HepG2 (cell line): ENCODE data around the gene PSMB11. TPM values are rescaled to one million over a fixed set of nuclear protein-coding genes. Genes with fewer than 3 reads are reported as not detected.
A peak's percentile ranks its signal among the peaks of the same experiment; 100 is the strongest.

Experiments used
- JDP2 ChIP-seq: sonication (generic); formaldehyde crosslinking; IDR thresholded peaks from 2 replicates; pipeline ENCODE4 v1.8.1; 2022; ENCODE audit warnings: missing genetic modification reagents, borderline replicate concordance
- JUND ChIP-seq: sonication (generic); formaldehyde crosslinking; IDR thresholded peaks from 2 replicates; pipeline ENCODE4 v1.8.0; 2022; ENCODE audit warnings: mild to moderate bottlenecking, missing genetic modification reagents
- KLF9 ChIP-seq: IDR thresholded peaks from 2 replicates; pipeline ENCODE4 v1.6.1; 2016; ENCODE audit warnings: low read depth
- NFRKB ChIP-seq: fragments of 450-650 bp; IDR thresholded peaks from 2 replicates; pipeline ENCODE4 v1.6.1; 2017
- PHB2 ChIP-seq: fragments of 450-650 bp; IDR thresholded peaks from 2 replicates; pipeline ENCODE4 v1.6.1; 2018; ENCODE audit not compliant: partially characterized antibody
- SUZ12 ChIP-seq: fragments of 150-350 bp; IDR thresholded peaks from 2 replicates; pipeline ENCODE4 v1.6.1; 2014; ENCODE audit warnings: low read depth, low read length
- polyA plus RNA-seq, 8 experiments: library from polyadenylated mRNA; depleted of rRNA in 3 of 8; stranded (reverse) in 7 of 8; unstranded in 1 of 8; fragments of >200 nt; fragmentation: Illumina TruSeq in 4 of 8; extraction: Trizol in 4 of 8; gene quantifications; 2 replicates each; pipeline versions ENCODE4 v1.2.1 to v1.2.3, GENCODE V29; 2011 to 2016; ENCODE audit warnings: low read depth in 4 of 8, missing spikeins in 1 of 8, mixed read lengths in 1 of 8; ENCODE audit not compliant: insufficient read depth in 1 of 8
- total RNA-seq, 5 experiments: library from RNA; depleted of rRNA; stranded (reverse); fragments of >200 nt; fragmentation: Illumina TruSeq; extraction: Trizol; gene quantifications; 2 replicates each; pipeline ENCODE4 v1.2.3, GENCODE V29; 2016; ENCODE audit warnings: low read depth in 1 of 5
- TF ChIP-seq, protein P1 (sequence below): sonication (generic); formaldehyde crosslinking; IDR thresholded peaks from 2 replicates; pipeline ENCODE4 v1.5.1; 2020; ENCODE audit warnings: mild to moderate bottlenecking, moderate library complexity, missing genetic modification reagents
- TF ChIP-seq, protein P2 (sequence below): sonication (generic); formaldehyde crosslinking; IDR thresholded peaks from 2 replicates; pipeline ENCODE4 v1.9.0; 2022; ENCODE audit warnings: low read depth, missing genetic modification reagents
- TF ChIP-seq, protein P3 (sequence below), 2 experiments: sonication (generic) in 1 of 2; formaldehyde crosslinking in 1 of 2; IDR thresholded peaks; 2 replicates each; pipeline versions ENCODE4 v1.5.1 to v1.6.1; 2011 to 2020; ENCODE audit warnings: borderline replicate concordance in 1 of 2, low read depth in 1 of 2, low read length in 1 of 2, mild to moderate bottlenecking in 1 of 2, missing genetic modification reagents in 1 of 2, moderate library complexity in 1 of 2
- TF ChIP-seq, protein P4 (sequence below): sonication (generic); formaldehyde crosslinking; IDR thresholded peaks from 2 replicates; pipeline ENCODE4 v1.4.0; 2020; ENCODE audit warnings: missing genetic modification reagents
- TF ChIP-seq, protein P5 (sequence below): sonication (generic); formaldehyde crosslinking; IDR thresholded peaks from 2 replicates; pipeline ENCODE4 v1.4.0; 2020; ENCODE audit warnings: missing genetic modification reagents
- TF ChIP-seq, protein P6 (sequence below): sonication (generic); formaldehyde crosslinking; IDR thresholded peaks from 2 replicates; pipeline ENCODE4 v1.5.0; 2020; ENCODE audit warnings: mild to moderate bottlenecking, missing genetic modification reagents

The PSMB11 gene
- total and polyA plus RNA-seq, 2 of the 13 experiments (the other 11 are each of a cell fraction or from before 2014, with no cell fraction given), result not detected

DNA sequence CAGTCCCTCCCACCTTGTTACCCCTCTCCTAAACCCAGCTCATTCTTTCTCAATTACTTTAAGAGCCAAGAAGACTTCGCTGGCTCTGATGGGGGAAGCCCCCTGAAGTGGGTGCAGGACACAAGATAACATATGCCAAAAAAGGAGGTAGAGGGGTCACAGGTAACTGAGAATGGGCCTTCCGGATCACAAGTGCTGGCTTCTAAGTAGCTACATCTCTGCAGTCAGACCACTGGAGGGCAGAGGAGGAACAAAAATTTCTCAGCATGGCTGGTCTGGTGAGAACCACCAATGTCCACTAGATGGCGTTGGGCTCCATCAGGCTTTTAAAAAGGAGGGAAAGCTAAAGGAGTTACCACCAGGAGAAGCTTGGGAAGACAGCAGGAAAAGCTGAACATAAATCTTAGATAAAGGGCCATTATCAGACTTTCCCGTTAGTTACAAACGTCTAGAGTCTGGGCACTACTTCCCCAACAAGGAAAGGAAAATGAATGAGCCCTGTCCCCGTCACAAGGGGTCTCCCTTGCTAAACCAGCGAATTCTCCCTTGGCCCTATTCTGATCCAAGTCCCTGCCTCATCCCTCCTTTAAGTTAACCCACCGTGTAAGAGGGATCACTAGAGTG is 26.9 kb downstream of the PSMB11 start (continued):
- TF ChIP-seq, protein P1, sequence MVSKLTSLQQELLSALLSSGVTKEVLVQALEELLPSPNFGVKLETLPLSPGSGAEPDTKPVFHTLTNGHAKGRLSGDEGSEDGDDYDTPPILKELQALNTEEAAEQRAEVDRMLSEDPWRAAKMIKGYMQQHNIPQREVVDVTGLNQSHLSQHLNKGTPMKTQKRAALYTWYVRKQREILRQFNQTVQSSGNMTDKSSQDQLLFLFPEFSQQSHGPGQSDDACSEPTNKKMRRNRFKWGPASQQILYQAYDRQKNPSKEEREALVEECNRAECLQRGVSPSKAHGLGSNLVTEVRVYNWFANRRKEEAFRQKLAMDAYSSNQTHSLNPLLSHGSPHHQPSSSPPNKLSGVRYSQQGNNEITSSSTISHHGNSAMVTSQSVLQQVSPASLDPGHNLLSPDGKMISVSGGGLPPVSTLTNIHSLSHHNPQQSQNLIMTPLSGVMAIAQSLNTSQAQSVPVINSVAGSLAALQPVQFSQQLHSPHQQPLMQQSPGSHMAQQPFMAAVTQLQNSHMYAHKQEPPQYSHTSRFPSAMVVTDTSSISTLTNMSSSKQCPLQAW (CRISPR knock-in tag), result peak; percentile 34; the same call in 1 of the 2 replicates
- TF ChIP-seq JUND (CRISPR knock-in tag), result no peak
- TF ChIP-seq PHB2, result no peak
- TF ChIP-seq SUZ12, result 0 out of 2 replicates have a peak, but pooled peaks have one; percentile 22
- TF ChIP-seq, protein P2, sequence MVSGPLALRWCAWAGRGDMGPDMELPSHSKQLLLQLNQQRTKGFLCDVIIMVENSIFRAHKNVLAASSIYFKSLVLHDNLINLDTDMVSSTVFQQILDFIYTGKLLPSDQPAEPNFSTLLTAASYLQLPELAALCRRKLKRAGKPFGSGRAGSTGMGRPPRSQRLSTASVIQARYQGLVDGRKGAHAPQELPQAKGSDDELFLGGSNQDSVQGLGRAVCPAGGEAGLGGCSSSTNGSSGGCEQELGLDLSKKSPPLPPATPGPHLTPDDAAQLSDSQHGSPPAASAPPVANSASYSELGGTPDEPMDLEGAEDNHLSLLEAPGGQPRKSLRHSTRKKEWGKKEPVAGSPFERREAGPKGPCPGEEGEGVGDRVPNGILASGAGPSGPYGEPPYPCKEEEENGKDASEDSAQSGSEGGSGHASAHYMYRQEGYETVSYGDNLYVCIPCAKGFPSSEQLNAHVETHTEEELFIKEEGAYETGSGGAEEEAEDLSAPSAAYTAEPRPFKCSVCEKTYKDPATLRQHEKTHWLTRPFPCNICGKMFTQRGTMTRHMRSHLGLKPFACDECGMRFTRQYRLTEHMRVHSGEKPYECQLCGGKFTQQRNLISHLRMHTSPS (CRISPR knock-in tag), result no peak
- no peak for TF ChIP-seq JDP2
- TF ChIP-seq NFRKB, result no peak
- TF ChIP-seq, protein P3, sequence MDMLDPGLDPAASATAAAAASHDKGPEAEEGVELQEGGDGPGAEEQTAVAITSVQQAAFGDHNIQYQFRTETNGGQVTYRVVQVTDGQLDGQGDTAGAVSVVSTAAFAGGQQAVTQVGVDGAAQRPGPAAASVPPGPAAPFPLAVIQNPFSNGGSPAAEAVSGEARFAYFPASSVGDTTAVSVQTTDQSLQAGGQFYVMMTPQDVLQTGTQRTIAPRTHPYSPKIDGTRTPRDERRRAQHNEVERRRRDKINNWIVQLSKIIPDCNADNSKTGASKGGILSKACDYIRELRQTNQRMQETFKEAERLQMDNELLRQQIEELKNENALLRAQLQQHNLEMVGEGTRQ (IDR thresholded peaks at IDR 0.05; ENCODE audit: low read depth, low read length), result no peak
- TF ChIP-seq, protein P3 (CRISPR knock-in tag; IDR thresholded peaks at IDR 0.05; ENCODE audit: borderline replicate concordance), result no peak
- TF ChIP-seq, protein P4, sequence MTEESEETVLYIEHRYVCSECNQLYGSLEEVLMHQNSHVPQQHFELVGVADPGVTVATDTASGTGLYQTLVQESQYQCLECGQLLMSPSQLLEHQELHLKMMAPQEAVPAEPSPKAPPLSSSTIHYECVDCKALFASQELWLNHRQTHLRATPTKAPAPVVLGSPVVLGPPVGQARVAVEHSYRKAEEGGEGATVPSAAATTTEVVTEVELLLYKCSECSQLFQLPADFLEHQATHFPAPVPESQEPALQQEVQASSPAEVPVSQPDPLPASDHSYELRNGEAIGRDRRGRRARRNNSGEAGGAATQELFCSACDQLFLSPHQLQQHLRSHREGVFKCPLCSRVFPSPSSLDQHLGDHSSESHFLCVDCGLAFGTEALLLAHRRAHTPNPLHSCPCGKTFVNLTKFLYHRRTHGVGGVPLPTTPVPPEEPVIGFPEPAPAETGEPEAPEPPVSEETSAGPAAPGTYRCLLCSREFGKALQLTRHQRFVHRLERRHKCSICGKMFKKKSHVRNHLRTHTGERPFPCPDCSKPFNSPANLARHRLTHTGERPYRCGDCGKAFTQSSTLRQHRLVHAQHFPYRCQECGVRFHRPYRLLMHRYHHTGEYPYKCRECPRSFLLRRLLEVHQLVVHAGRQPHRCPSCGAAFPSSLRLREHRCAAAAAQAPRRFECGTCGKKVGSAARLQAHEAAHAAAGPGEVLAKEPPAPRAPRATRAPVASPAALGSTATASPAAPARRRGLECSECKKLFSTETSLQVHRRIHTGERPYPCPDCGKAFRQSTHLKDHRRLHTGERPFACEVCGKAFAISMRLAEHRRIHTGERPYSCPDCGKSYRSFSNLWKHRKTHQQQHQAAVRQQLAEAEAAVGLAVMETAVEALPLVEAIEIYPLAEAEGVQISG, result peak; percentile 77
- TF ChIP-seq KLF9 (CRISPR knock-in tag), result 0 out of 2 replicates have a peak, but pooled peaks have one; percentile 36
- TF ChIP-seq, protein P5, sequence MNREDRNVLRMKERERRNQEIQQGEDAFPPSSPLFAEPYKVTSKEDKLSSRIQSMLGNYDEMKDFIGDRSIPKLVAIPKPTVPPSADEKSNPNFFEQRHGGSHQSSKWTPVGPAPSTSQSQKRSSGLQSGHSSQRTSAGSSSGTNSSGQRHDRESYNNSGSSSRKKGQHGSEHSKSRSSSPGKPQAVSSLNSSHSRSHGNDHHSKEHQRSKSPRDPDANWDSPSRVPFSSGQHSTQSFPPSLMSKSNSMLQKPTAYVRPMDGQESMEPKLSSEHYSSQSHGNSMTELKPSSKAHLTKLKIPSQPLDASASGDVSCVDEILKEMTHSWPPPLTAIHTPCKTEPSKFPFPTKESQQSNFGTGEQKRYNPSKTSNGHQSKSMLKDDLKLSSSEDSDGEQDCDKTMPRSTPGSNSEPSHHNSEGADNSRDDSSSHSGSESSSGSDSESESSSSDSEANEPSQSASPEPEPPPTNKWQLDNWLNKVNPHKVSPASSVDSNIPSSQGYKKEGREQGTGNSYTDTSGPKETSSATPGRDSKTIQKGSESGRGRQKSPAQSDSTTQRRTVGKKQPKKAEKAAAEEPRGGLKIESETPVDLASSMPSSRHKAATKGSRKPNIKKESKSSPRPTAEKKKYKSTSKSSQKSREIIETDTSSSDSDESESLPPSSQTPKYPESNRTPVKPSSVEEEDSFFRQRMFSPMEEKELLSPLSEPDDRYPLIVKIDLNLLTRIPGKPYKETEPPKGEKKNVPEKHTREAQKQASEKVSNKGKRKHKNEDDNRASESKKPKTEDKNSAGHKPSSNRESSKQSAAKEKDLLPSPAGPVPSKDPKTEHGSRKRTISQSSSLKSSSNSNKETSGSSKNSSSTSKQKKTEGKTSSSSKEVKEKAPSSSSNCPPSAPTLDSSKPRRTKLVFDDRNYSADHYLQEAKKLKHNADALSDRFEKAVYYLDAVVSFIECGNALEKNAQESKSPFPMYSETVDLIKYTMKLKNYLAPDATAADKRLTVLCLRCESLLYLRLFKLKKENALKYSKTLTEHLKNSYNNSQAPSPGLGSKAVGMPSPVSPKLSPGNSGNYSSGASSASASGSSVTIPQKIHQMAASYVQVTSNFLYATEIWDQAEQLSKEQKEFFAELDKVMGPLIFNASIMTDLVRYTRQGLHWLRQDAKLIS (CRISPR knock-in tag), result no peak
- TF ChIP-seq, protein P6, sequence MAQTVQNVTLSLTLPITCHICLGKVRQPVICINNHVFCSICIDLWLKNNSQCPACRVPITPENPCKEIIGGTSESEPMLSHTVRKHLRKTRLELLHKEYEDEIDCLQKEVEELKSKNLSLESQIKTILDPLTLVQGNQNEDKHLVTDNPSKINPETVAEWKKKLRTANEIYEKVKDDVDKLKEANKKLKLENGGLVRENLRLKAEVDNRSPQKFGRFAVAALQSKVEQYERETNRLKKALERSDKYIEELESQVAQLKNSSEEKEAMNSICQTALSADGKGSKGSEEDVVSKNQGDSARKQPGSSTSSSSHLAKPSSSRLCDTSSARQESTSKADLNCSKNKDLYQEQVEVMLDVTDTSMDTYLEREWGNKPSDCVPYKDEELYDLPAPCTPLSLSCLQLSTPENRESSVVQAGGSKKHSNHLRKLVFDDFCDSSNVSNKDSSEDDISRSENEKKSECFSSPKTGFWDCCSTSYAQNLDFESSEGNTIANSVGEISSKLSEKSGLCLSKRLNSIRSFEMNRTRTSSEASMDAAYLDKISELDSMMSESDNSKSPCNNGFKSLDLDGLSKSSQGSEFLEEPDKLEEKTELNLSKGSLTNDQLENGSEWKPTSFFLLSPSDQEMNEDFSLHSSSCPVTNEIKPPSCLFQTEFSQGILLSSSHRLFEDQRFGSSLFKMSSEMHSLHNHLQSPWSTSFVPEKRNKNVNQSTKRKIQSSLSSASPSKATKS (CRISPR knock-in tag), result peak; percentile 68; the same call in 1 of the 2 replicates
